Right lung (tissue), 5 donors: ENCODE measurements around the gene NUS1. TPM values are rescaled to one million over a fixed set of nuclear protein-coding genes. Genes with fewer than 3 reads are reported as not detected.
"Not testable (repeated sequence)": the region's sequence is repeated elsewhere in the genome, so short reads cannot be mapped to it uniquely, and the experiment has no call there.

Experiments used
- DNase-seq, 2 donors: peaks; one replicate each; pipeline ENCODE4 v3.0.0-alpha.2; 2013
- polyA plus RNA-seq, 5 donors: library from polyadenylated mRNA; unstranded; fragments of 120-200 nt; gene quantifications; one replicate each; pipeline versions ENCODE4 v1.2.1 to v1.2.3, GENCODE V29; 2013; ENCODE audit warnings: inconsistent platforms in 1 of 5, low replicate concordance in 1 of 5; ENCODE audit not compliant: insufficient read length in 5 of 5, insufficient read depth in 1 of 5

NUS1 gene
- polyA plus RNA-seq, 5 donors, result 32.4 to 47.2 (median 39.8) TPM

DNA sequence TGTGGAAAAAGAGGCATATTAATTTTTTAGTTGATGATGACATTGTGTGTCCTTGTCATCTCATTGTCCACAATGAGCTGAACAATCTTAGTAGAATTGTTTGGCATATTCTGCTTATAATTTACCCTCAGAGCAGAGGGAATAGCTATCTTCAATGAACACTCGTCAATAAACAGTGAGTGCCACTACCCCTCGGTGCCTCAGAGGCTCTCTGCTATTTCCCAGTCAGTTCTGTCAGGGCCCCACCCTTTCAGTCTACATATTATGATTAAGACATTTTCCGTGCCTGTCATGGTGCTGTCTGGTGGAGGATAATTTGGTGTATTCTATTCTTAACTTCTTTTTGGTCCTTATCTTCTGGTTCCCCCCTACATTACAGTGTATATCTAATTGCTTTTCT is 31.2 kb downstream of the NUS1 start:
- DNase-seq, result no peak

DNA sequence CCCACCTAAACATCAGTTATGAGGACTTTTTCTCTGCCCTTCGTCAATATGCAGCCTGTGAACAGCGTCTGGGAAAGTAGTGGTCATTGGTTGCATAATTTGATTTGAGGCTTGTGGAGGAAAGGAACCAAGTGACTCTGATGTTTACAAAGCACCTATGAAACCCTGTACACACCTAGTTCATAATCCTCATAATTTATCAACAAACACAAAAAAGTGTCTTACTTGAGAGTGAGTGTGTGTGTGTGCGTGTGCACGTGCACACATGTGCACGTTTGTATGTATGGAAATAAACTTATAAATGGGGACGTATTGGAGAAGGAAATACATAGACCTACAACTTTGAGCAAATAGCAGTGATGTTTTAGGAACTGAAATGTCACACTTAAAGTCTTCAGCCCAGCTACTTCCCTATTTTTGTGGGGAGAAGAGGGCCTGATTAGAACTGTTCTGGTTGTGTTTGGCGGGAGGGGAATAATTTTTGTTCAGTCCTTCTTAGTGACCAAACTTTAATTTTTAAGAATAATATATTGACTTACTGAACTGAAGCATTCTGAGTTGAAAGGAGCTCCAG is 31.8 kb downstream of the NUS1 start:
- not testable (repeated sequence) for DNase-seq

DNA sequence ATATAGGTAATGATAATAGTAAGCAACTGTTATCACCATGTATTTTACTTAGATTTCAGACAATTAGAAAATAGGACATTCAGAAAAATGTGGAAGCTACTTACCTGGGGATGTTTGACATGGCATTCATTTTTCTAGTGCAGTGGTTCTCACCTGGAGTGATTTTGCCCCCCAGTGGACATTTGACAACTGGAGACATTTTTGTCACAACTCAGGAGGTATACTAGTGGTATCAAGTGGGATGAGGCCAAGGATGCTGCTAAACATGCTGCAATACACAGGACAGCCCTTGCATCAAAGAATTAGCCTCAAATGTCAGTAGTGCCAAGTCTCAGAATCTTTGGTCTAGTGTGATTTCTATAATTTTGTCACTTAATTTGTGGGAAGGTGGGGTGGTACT is 36.1 kb downstream of the NUS1 start:
- DNase-seq, result no peak

DNA sequence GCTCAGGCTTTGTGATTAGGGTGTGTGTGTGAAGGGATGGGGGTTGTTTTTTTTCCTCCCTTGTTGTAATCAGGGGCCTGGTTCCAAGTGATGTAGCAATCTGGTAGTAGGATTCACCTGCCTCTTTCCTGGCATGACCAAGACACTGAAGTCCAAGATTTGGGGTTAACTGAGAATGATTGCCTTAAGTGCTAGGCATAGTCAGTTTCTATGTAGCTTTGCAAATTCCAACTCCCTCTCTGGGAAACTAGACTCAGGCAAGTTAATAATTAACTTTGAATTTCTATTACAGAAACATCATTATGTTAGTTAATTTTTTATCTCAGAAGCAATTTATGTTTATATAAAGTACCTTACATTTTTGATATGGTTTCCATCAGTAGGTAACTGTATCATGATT is 43.6 kb downstream of the NUS1 start:
- no peak for DNase-seq

DNA sequence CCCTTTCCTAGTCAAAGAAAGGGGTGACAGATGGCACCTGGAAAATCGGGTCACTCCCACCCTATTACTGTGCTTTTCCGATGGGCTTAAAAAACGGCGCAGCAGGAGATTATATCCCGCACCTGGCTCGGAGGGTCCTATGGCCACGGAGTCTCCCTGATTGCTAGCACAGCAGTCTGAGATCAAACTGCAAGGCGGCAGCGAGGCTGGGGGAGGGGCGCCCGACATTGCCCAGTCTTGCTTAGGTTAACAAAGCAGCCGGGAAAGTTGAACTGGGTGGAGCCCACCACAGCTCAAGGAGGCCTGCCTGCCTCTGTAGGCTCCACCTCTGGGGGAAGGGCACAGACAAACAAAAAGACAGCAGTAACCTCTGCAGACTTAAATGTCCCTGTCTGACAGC is 46.3 kb downstream of the NUS1 start:
- not testable (repeated sequence) for DNase-seq

DNA sequence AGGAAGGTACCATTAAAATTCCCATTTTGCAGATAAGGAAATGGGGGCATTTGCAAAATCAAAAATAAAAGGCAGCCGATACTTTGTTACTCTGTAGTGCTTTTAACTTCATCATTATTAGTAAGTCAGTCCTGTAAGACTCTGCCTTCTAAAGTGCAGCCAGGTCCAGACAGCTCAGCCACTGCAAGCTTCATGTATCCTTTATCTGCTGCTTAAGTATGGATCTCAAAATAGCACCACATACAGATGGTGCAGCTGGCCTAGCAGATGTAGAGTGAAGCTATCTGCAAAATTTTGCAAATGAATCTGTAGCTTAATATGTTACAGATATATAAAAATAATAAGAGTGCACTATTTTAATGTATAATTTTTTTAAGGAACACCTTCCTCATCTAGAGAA is 53.4 kb downstream of the NUS1 start:
- DNase-seq, result no peak

DNA sequence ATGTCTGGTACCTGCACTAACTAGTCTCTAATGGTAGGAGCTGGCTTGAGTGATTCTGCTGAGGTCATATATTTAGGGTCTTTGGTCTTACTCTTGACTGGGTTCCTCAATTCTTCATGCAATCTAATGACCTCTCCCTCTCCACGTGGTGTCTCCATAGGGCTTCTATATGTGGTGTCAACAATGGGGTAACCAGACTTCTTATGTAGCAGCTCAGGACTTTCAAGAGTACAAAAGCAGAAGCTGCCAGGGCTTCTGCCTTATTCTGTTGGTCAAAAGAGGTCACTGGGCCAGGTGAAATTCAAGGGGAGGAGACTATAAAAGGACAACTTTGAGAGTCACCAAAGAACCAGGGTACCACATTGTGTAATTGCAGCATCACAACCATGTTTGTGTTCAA is 54.3 kb downstream of the NUS1 start:
- DNase-seq, result no peak

DNA sequence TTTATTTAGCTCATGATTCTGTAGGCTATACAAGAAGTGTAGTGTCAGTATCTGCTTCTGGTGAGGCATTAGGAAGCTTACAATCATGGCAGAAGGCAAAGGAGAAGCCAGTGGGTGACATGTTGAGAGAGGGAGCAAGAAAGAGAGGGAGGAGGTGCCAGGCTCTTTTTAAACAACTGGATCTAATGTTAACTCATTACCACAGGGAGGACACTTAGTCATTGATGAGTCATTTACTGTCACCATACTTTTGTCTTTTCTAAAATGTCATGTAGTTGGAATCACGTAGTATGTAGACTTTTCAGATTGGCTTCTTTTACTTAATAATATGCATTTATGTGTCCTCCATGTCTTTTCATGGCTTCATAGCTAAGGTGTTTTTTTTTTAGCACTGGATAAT is 58.1 kb downstream of the NUS1 start:
- no peak for DNase-seq

DNA sequence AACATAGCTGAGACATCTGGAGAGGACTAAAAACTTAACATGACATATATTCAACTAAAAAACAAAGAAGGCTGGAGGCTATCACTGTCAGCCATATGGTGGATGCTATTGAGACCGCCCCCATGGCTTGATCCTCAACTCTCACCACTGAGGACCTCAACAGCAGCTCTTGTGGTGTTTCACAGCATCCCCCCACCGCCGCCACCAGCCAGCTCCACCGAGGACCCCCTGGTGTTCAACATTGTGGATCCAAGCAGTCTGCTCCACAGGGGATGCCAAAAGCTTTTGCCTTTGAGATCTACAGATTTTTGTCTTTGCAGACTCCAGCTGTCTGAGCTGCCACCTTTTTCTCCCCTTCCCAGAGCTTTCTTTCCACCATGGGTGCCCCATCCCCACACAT is 64.6 kb downstream of the NUS1 start:
- DNase-seq, result no peak

DNA sequence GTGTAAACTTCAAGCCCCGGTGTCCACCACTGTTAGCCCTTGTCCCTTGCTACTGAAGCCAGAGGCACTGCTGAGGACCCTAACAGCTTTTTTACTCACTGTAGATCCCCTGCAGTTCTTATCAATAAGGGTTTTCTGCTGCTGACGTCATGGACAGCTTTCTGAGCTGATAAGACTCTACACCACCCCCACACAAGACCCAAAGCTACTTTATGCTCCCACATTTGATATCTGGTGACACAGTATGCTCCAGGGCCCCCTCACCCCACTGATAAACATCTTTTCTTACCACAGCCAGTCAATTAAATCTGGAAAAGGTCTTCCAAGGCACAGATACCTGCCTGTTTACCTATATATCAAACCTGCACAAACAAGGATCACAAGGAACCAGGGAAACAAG is 65.3 kb downstream of the NUS1 start:
- no peak for DNase-seq

DNA sequence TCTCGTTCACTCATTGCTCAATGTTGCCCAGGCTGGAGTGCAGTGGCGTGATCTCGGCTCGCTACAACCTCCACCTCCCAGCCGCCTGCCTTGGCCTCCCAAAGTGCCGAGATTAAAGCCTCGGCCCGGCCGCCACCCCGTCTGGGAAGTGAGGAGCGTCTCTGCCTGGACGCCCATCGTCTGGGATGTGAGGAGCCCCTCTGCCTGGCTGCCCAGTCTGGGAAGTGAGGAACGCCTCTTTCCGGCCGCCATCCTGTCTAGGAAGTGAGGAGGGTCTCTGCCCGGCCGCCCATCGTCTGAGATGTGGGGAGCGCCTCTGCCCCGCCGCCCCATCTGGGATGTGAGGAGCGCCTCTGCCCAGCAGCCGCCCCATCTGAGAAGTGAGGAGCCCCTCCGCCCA is 75.4 kb downstream of the NUS1 start:
- DNase-seq, result not testable (repeated sequence)

Other genes with a start within 250 kb of the NUS1 start
- gene ROS1, start 249.5 kb upstream of the NUS1 start, polyA plus RNA-seq, result 10 to 100 TPM; 14.5 to 85.1 (median 27.2) TPM
- 10 to 100 TPM; 27.1 to 47.8 (median 35.5) TPM for gene DCBLD1, start 192.8 kb upstream of the NUS1 start, polyA plus RNA-seq
- gene GOPC, start 73.0 kb upstream of the NUS1 start, polyA plus RNA-seq, result 10 to 100 TPM; 58.1 to 86.1 (median 82.0) TPM
- gene SLC35F1, start 231.8 kb downstream of the NUS1 start, polyA plus RNA-seq, result 1 to 10 TPM; 2.6 to 3.7 (median 3.1) TPM